ENCODE measurements around the gene GLRA2. TPM values are rescaled to one million over a fixed set of nuclear protein-coding genes. Genes with fewer than 3 reads are reported as not detected.

GLRA2 gene
- total and polyA plus RNA-seq, 2 of the 13 experiments (the other 11 are each of a cell fraction or from before 2014, with no cell fraction given): not detected

- TF ChIP-seq DZIP1 (CRISPR knock-in tag; IDR thresholded peaks at IDR 0.05): no peak
- no peak for TF ChIP-seq AFF4 (CRISPR knock-in tag; IDR thresholded peaks at IDR 0.05)
Observed at GRCh38 chrX:14690553-14690952, 161.2 kb downstream of the GLRA2 start (continued).

GRCh38 chrX:14694611-14695010 is 165.3 kb downstream of the GLRA2 start:
- H3K9me3 ChIP-seq (ENCODE audit: low read length): no peaks in the 10 kb centered on the region
- H3K79me2 ChIP-seq (ENCODE audit: insufficient read depth, low read length): no peaks in the 10 kb centered on the region
- CTCF ChIA-PET (ENCODE audit: low intra/inter-chr PET ratio, low total read pairs): no interaction called here
- ATAC-seq (no peak), FAIRE-seq (no peak), DNase-seq (ENCODE audit: low spot score) (no peak)
- no peak overlapping the region for H3K27ac ChIP-seq (ENCODE audit: extremely low read length, insufficient read depth, low read length)
- no peak overlapping the region for H3K4me2 ChIP-seq (ENCODE audit: low read depth, low read length)
- no TSS peak for BruUV-seq (replicated peaks)
- no peak overlapping the region for H2AFZ ChIP-seq (ENCODE audit: low read length)
- no peaks in the 10 kb centered on the region for H4K20me1 ChIP-seq (ENCODE audit: insufficient read depth, low read length)
- no peaks in the 10 kb centered on the region for H3K4me1 ChIP-seq (ENCODE audit: insufficient read depth, low read length)
- H3K9ac ChIP-seq (ENCODE audit: insufficient read depth, low read depth, low read length): no peak overlapping the region
- no peak overlapping the region for H3K4me3 ChIP-seq (replicated peaks in 1 of 3; ENCODE audit: insufficient read depth in 1 of 3, low read depth in 2 of 3, low read length in 3 of 3)
- intact Hi-C loops (cut with micrococcal nuclease; ENCODE audit: unreplicated experiment) (loop anchor here (5.0 kb wide), 1 partner anchor 268 kb away; no protein-coding TSS in a partner anchor), in situ Hi-C loops (cut with HindIII; ENCODE audit: extremely low pct_ligation_motif_present, low pct_unique_long_range_greater_than_20kb) (no loop called here)
- no peaks in the 10 kb centered on the region for H3K36me3 ChIP-seq (replicated peaks in 1 of 2; ENCODE audit: control insufficient read depth in 1 of 2, insufficient read depth in 2 of 2, low read length in 2 of 2)
- WGBS (ENCODE audit: low lambda C conversion rate): 90% methylated on average over 2 of the region's 2 CpGs
- H3K27me3 ChIP-seq (ENCODE audit: control insufficient read depth in 1 of 2, insufficient read depth in 2 of 2, low read length in 2 of 2): no peaks in the 10 kb centered on the region
- POLR2A ChIA-PET: no interaction called here
- TF ChIP-seq ZNF576 (CRISPR knock-in tag; IDR thresholded peaks at IDR 0.05): no peak
- no peak for TF ChIP-seq PHF5A (CRISPR knock-in tag; IDR thresholded peaks at IDR 0.05; ENCODE audit: low read depth, unreplicated experiment)
- no peak for TF ChIP-seq NR2F2 (IDR thresholded peaks at IDR 0.05; ENCODE audit: borderline replicate concordance, low read depth)
- no peak for TF ChIP-seq TBX2 (CRISPR knock-in tag; IDR thresholded peaks at IDR 0.05; ENCODE audit: borderline replicate concordance)
- no peak for TF ChIP-seq SRSF9 (IDR thresholded peaks at IDR 0.05; ENCODE audit: borderline replicate concordance, insufficient read depth, low read depth, low read length, poor library complexity, severe bottlenecking)
- no peak for TF ChIP-seq GMEB2 (CRISPR knock-in tag; IDR thresholded peaks at IDR 0.05; ENCODE audit: low read depth)
- TF ChIP-seq ZNF660 (CRISPR knock-in tag; IDR thresholded peaks at IDR 0.05; ENCODE audit: borderline replicate concordance, low read depth): no peak
- no peak for TF ChIP-seq XRCC5 (optimal IDR thresholded peaks at IDR 0.05; ENCODE audit: low read length)
- no peak for TF ChIP-seq NFIC (IDR thresholded peaks at IDR 0.05; ENCODE audit: low read length)
